Renal pelvis (tissue), 4 donors: ENCODE measurements around the gene HRCT1. TPM values are rescaled to one million over a fixed set of nuclear protein-coding genes. Genes with fewer than 3 reads are reported as not detected.

ENCODE experiments used
- DNase-seq: peaks from one replicate; pipeline ENCODE4 v3.0.0-alpha.2; 2013
- polyA plus RNA-seq, 3 donors: library from polyadenylated mRNA; unstranded; fragments of 120-200 nt; gene quantifications; one replicate each; pipeline ENCODE4 v1.2.1, GENCODE V29; 2013; ENCODE audit not compliant: insufficient read length in 3 of 3

The HRCT1 gene
- polyA plus RNA-seq, 3 donors, result 0.64 TPM; not detected in 2

DNA sequence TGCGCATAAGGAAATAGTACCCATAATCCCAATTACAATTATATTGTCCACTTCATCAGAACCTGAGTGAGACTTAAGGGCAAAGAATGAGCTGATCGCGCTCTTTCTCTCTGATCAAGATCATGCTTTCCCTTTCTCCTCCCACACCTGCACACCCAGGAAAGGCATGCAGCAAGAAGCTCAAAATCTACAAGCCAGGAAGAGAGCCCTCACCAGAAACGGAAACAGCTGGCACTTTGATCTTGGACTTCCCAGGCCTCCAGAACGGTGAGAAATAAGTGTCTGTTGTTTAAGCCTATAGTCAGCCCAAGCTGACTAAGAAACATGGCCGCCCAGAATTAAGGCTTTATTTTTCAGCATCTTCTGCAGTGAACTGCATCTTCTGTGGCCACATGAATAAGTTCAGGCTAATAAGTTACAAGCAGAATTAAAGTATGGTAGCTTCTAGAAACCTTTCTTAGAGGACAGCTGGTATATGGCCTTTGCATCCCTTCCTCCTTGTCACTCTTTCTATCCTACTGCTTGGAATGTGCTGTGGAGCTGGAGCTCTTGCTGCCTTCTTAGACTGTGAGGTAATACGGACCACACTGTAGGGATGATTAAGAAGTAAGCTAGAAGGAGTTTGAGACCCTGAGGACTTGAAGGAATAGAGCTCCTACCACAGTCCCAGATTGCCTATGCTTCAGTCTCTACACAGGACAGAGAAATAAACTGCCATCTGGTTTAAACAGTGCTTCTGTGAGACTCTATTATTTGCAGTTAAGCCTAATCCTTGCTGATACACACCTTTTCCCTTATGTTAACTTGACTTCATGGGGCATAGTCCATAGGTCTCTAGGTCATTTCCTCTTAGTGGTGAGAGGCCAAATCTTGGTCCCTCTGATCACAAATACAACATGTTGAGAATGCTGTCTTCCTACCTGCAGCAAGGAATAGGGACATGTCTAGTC is 34.7 kb downstream of the HRCT1 start:
- DNase-seq, result no peak

DNA sequence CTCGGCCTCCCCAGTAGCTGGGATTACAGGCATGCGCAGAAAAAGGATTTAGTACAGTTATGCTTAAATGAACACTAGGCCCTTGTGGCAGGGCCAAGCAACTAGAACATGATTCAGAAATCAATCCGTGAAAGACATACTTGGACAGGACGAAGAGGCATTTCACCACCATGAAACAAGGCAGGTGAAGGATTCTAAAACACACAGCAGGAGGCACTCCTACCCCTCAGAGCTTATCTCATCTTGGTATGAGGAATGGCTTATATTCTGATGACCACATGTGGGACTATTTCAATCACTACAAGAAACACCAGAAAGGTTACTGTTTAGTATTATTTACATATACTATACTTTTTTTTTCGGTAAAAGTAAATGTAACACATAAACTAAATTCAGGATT is 36.3 kb downstream of the HRCT1 start:
- no peak for DNase-seq

DNA sequence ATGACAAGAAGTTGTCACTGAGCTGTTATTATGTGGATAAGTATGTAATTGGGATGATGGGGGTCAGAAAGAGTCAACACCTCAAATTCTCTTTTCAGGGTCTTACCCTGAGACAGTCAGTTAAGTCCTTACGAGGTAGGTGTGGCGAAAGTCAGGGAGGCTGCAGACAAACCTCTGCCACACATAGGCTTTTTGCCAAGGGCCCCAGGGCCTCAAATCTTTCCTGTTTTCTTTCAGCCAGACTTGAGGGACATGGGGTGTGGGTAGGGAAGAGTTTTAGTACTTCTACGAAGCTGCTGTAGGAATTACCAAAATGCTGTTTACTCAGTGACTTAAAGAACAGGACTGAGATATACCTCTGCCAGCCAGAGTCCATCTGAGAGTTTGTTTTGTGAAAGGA is 38.2 kb downstream of the HRCT1 start:
- DNase-seq, result no peak

DNA sequence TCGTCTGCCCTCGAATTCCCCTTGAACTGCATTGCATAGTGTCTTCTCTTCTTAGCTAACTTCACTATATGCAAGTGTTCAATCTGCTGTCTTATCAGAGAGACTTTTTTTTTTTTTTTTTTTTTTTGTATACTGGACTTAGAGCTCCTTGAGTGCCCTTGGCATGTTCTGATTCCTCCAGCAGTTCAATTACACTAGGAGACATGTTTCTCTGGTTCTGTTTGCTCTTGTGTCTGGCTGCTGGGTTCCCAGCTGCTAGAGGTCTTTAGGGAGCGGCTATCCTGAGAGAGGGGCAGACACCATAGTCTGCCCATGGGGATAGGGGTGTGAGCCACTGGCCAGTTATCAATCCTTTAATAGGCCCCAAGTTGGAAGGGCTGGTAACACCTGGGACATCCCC is 38.8 kb downstream of the HRCT1 start:
- no peak for DNase-seq

DNA sequence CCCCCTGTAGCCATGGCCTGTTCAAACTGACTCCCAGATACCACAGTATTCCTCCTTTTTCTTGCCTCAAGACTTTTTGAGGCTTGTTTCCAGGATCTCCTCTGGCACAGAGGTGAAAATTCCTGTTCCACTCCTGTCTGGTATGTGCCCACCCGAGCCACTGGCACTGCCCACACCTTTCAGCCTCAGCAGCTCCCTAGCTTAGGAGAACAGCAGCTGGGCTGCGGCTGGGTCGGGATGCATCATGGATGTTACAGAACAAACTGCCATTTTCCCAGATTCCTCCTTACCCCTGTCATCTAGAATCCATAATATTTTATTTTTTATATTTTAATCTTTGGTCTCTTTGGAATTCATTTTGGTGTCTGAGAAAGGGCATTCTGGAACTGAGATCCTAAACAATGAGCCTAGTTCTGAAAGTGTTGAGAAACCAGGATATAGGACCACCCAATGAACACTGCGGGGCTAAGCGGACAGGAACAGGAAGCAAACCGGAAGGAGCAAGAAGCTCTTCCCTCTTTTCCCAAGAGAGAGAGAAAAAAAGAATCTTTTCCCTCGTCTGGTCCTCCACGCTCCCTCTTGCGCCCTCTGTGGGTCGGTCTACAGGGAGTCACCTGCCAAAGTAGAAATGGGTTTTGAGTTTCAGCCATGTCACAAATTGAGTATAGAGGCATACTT is 39.5 kb downstream of the HRCT1 start:
- peak; percentile 73 for DNase-seq

DNA sequence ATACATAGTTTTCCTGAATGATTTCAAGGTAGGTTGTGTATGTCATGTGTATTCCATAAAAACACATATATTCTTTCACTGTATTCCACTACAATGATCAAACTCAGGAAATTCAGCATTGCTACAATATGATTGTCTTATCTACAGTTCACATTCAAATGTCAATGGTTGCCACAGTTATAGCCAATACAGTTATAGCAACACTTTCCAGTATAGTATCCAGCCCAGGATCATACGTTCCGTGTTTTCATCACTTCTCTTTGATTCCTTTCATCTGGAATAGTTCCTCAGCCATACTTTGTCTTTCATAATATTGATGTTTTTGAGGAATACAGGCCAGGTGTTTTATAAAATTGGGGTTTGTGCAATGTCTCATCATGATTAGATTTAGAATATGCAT is 42.4 kb downstream of the HRCT1 start:
- DNase-seq, result no peak

DNA sequence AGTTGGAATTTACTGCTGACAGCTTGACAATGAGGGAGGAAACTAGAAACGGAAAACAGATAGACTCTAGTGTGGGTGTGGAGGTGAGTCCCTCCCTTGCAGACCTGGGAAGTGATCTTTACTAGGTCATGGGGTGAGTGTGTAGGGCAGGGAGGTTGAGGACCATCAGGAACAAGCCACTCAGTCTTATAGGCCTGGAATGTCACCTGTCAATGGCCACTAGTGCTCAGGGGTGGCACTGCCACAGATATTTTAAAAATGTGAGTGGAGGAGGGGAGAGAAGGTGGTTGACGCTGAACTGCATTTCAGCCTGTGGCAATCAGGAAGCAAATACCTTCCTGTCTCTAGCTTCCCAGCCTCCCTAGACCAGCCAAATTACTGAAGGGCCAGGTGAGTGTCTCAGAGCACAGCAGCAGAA is 42.9 kb downstream of the HRCT1 start:
- no peak for DNase-seq

DNA sequence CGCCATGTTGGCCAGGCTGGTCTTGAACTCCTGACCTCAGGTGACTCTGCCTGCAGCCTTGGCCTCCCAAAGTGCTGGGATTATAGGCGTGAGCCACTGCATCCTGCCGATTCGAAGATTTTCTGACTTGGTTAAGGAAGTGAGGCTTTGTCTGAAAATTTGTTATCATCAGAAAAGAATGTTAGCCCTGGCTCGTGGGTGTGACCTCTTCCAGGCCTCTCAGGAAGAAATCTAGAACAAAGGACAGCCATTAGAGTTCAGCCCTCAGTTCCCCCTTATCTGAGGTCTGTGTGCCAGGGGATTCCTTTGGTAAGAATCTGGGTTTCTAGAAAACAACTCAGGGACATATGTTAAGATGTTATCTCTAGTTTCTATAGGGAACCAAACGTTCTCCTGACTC is 45.7 kb downstream of the HRCT1 start:
- no peak for DNase-seq

DNA sequence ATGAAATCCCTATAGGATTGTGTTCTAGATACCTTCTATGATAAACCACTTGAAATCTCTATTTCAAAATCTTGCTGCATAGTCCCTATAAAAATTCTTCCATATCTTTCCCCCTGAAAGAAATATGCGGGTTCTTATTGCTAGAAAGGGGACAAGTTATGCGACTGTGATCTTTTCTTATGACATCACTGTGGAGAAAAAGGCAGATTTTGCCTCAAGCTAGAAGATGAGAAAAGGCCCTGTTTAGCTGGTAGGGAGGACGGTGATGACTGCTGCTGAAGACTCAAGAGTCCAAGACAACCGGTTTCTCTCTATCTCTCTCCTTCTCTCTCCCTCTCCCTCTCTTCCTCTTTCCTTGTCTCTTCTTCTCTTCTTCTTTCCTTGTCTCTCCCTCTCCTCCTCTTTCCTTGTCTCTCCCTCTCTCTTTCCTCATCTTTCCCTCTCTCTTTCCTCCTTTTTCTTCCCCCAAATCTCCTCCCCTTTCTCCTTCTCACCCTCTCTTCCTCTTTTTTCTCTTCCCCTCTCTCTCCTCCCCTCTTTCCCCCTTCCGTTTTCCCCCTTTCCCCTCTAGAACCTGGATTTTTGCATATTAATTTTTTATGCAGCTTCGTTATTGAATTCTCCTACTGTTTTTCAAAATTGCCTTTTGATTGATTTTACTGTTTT is 46.7 kb downstream of the HRCT1 start:
- DNase-seq, result no peak

DNA sequence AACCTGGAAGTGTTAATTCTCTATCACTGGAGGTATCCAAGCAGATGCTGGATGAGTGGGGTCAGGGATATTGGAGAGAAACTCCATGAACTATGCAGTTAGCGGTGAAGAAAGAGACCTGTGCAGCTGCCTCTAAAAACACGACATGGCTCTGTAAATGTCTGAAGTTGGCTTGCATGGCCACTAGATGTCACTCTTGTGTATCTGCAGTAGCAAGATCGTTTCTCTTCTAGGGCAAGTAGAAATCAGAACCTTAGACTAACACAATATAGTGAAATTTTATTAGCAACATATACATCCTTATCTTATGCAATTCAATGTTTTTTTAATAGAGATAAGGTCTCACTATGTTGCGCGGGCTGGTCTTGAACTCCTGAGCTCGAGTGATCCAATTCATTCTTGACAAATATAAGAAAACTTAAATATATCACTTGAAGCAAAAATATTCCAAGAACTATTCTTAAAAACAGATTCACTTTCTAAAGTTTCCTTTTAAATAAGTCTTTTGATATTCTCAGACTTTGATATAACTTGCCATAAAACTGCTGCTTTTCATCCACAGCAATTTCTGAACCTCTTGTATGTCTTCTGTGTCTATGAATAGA is 49.0 kb downstream of the HRCT1 start:
- DNase-seq, result peak; percentile 72

DNA sequence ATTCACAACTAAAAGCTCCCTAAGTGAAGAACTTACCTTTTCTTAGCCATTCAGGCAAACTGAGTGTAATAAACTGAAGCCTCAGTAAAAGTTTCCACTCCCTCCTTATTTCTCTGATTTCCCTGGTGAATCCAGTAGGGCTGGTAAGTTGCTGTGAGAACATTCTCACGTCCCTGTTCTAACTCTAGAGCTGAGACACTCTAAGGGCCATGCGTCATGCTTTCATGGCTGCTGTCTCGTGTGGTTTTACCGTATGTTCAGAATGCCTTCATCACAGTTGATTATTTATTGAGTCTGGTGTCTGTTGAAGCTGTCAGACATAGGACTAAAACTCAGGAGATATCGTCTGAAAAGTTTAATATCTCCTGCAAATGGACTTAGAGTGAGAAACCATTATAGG is 50.6 kb downstream of the HRCT1 start:
- DNase-seq, result no peak

Other genes starting within 250 kb of the HRCT1 start
- not detected for gene RMRP, start 248.2 kb upstream of the HRCT1 start, polyA plus RNA-seq
- gene CCDC107, start 247.9 kb upstream of the HRCT1 start, polyA plus RNA-seq, result 10 to 100 TPM; 16.9 to 21.1 (median 18.5) TPM
- gene ARHGEF39, start 241.0 kb upstream of the HRCT1 start, polyA plus RNA-seq, result 10 to 100 TPM in 2 of 3 donors, 1 to 10 TPM in 1; 8.7 to 14.0 (median 12.9) TPM
- under 1 TPM; 0.34 to 0.94 (median 0.57) TPM for gene CA9, start 232.3 kb upstream of the HRCT1 start, polyA plus RNA-seq
- 100 to 1,000 TPM; 142 to 173 (median 160) TPM for gene TPM2, start 216.3 kb upstream of the HRCT1 start, polyA plus RNA-seq
- 100 to 1,000 TPM; 164 to 188 (median 181) TPM for gene TLN1, start 174.0 kb upstream of the HRCT1 start, polyA plus RNA-seq
- gene CREB3, start 173.5 kb upstream of the HRCT1 start, polyA plus RNA-seq, result 10 to 100 TPM; 40.1 to 42.5 (median 40.9) TPM
- 100 to 1,000 TPM in 2 of 3 donors, 10 to 100 TPM in 1; 94.4 to 139 (median 127) TPM for gene GBA2, start 157.0 kb upstream of the HRCT1 start, polyA plus RNA-seq
- 10 to 100 TPM; 28.7 to 31.8 (median 31.1) TPM for gene RGP1, start 156.9 kb upstream of the HRCT1 start, polyA plus RNA-seq
- 1 to 10 TPM in 1 of 3 donors, under 1 TPM in 1, not detected in 1; 0.70 to 1.3 TPM for gene MSMP, start 151.9 kb upstream of the HRCT1 start, polyA plus RNA-seq
- 10 to 100 TPM; 24.5 to 29.4 (median 28.2) TPM for gene NPR2, start 114.6 kb upstream of the HRCT1 start, polyA plus RNA-seq
- gene SPAG8, start 93.9 kb upstream of the HRCT1 start, polyA plus RNA-seq, result 1 to 10 TPM; 5.5 to 8.6 (median 6.0) TPM
- 10 to 100 TPM; 51.8 to 60.2 (median 59.5) TPM for gene HINT2, start 91.2 kb upstream of the HRCT1 start, polyA plus RNA-seq
- gene FAM221B, start 77.5 kb upstream of the HRCT1 start, polyA plus RNA-seq, result under 1 TPM; 0.09 to 0.41 (median 0.12) TPM
- gene TMEM8B, start 77.0 kb upstream of the HRCT1 start, polyA plus RNA-seq, result 10 to 100 TPM; 30.2 to 36.2 (median 31.1) TPM
- under 1 TPM in 2 of 3 donors, not detected in 1; 0.06 to 0.22 TPM for gene OR13J1, start 35.8 kb upstream of the HRCT1 start, polyA plus RNA-seq
- 1 to 10 TPM; 1.3 to 1.9 (median 1.8) TPM for gene SPAAR, start 3.3 kb downstream of the HRCT1 start, polyA plus RNA-seq
- gene OR2S2, start 52.0 kb downstream of the HRCT1 start, polyA plus RNA-seq, result not detected
- gene RECK, start 130.7 kb downstream of the HRCT1 start, polyA plus RNA-seq, result 10 to 100 TPM; 25.4 to 28.1 (median 26.5) TPM
- gene GLIPR2, start 230.5 kb downstream of the HRCT1 start, polyA plus RNA-seq, result 10 to 100 TPM; 36.7 to 42.6 (median 41.9) TPM